Ascending aorta (tissue), 2 donors: Measurements from ENCODE around the gene DCBLD1. TPM values are rescaled to one million over a fixed set of nuclear protein-coding genes. Genes with fewer than 3 reads are reported as not detected.

Source experiments
- DNase-seq, 2 donors: peaks; one replicate each; pipeline ENCODE4 v3.0.0-alpha.2; 2019; ENCODE audit warnings: low spot score in 2 of 2
- H3K27ac ChIP-seq, 2 donors: fragments of 200-600 bp; sonication (generic); one replicate each; pipeline ENCODE4 v1.5.1; 2016 to 2017; ENCODE audit warnings: mild to moderate bottlenecking in 1 of 2
- H3K27me3 ChIP-seq: fragments of 200-600 bp; sonication (generic); one replicate; pipeline ENCODE4 v1.5.1; 2017
- H3K36me3 ChIP-seq, 2 donors: fragments of 200-600 bp; sonication (generic); one replicate each; pipeline ENCODE4 v1.5.1; 2016
- H3K4me1 ChIP-seq, 2 donors: fragments of 200-600 bp; sonication (generic); one replicate each; pipeline ENCODE4 v1.5.1; 2016 to 2017; ENCODE audit warnings: mild to moderate bottlenecking in 1 of 2
- H3K4me3 ChIP-seq, 2 donors: fragments of 200-600 bp; sonication (generic); one replicate each; pipeline ENCODE4 v1.5.1; 2016 to 2017; ENCODE audit warnings: mild to moderate bottlenecking in 1 of 2
- H3K9me3 ChIP-seq, 2 donors: fragments of 200-600 bp; sonication (generic); one replicate each; pipeline ENCODE4 v1.5.1; 2016
- intact Hi-C: fragments of 100-400 bp; cut with DNase I; formaldehyde crosslinking; loops from one replicate; pipeline ENCODE4 v1.15.1; 2023
- total RNA-seq: library from RNA; depleted of rRNA; stranded (reverse); fragments of >200 nt; gene quantifications from one replicate; pipeline ENCODE4 v1.1.0, GENCODE V29; 2016
- TF ChIP-seq, protein P1 (sequence below), 3 experiments: fragments of 200-600 bp in 2 of 3; fragments of 450-650 bp in 1 of 3; sonication (generic) in 2 of 3; IDR thresholded peaks; one replicate each; pipeline ENCODE4 v1.5.1; 2016 to 2019; ENCODE audit warnings: antibody characterized with exemption in 3 of 3, mild to moderate bottlenecking in 1 of 3, moderate library complexity in 1 of 3

The DCBLD1 gene
- total RNA-seq, 1 donor from 2014 or later, result 0.85 TPM

DNA sequence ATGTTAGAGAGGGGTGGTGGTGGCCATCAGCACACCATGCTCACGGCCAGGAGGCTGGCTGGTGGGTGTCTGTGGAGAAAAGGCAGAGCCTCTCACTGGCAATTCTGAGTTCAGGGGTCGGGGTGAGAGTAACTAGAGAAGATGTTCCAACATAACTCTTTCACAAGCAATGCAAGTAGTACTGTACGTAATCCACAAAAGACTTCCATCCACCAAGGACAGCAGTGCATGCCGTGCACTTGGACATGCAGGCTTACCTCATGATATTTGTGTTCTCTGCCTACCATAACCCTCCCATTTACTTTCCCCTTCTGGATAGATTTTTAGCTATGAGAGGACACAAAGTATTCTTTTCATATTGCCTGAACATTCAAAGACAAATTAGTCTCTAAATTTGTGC lies 51.3 kb downstream of the DCBLD1 start:
- Histone ChIP-seq H3K36me3 (peaks cover 3 to 4% of the 10 kb centered on the region in 2 donors), H3K4me3 (no peak overlapping the region), H3K27ac (no peak overlapping the region), H3K4me1 (no peaks in the 10 kb centered on the region), H3K9me3 (no peaks in the 10 kb centered on the region), H3K27me3 (no peaks in the 10 kb centered on the region)
- TF ChIP-seq, protein P1, sequence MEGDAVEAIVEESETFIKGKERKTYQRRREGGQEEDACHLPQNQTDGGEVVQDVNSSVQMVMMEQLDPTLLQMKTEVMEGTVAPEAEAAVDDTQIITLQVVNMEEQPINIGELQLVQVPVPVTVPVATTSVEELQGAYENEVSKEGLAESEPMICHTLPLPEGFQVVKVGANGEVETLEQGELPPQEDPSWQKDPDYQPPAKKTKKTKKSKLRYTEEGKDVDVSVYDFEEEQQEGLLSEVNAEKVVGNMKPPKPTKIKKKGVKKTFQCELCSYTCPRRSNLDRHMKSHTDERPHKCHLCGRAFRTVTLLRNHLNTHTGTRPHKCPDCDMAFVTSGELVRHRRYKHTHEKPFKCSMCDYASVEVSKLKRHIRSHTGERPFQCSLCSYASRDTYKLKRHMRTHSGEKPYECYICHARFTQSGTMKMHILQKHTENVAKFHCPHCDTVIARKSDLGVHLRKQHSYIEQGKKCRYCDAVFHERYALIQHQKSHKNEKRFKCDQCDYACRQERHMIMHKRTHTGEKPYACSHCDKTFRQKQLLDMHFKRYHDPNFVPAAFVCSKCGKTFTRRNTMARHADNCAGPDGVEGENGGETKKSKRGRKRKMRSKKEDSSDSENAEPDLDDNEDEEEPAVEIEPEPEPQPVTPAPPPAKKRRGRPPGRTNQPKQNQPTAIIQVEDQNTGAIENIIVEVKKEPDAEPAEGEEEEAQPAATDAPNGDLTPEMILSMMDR (IDR thresholded peaks at IDR 0.05), result no peak
- intact Hi-C loops, result no loop called here
- DNase-seq, result no peak

DNA sequence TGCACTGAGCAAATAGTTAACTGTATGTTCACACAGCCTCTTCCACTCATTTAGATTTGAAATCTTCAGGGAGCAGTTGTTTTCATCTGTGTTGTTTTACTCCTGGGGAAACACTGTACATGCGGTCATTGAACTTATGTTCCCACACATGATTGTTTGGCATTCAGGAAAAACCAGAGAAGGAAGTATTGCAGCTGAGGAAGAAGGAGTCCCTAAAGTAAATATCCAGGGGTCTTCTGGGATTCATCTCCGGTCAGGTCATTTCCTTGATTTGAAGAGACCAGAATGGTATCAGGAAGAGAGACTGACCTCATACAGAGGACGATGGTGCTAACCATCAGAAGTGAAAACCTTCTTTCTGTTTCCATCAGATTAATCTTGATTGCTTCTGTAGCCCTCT lies 52.5 kb downstream of the DCBLD1 start:
- H3K9me3 ChIP-seq, result no peaks in the 10 kb centered on the region
- H3K27me3 ChIP-seq, result no peaks in the 10 kb centered on the region
- TF ChIP-seq, protein P1 (IDR thresholded peaks at IDR 0.05), result no peak
- no peak overlapping the region for H3K4me3 ChIP-seq
- no peak overlapping the region for H3K27ac ChIP-seq
- DNase-seq, result no peak
- H3K36me3 ChIP-seq, result peaks cover 4% of the 10 kb centered on the region in 2 donors
- H3K4me1 ChIP-seq, result no peaks in the 10 kb centered on the region
- intact Hi-C loops, result no loop called here

- H3K4me3 ChIP-seq, result no peak overlapping the region
- H3K4me1 ChIP-seq, result no peaks in the 10 kb centered on the region
- TF ChIP-seq, protein P1 (IDR thresholded peaks at IDR 0.05), result no peak
- no peak overlapping the region for H3K27ac ChIP-seq
- intact Hi-C loops, result no loop called here
- H3K9me3 ChIP-seq, result no peaks in the 10 kb centered on the region
- no peaks in the 10 kb centered on the region for H3K27me3 ChIP-seq
- no peak for DNase-seq
- peaks cover 4 to 13% of the 10 kb centered on the region in 2 donors for H3K36me3 ChIP-seq
Measured at GRCh38 chr6:117536317-117536716, 53.8 kb downstream of the DCBLD1 start.

GRCh38 chr6:117538615-117539014 lies 56.1 kb downstream of the DCBLD1 start:
- Histone ChIP-seq H3K9me3 (no peaks in the 10 kb centered on the region), H3K27ac (no peak overlapping the region), H3K4me3 (no peak overlapping the region), H3K36me3 (peaks cover 4 to 14% of the 10 kb centered on the region in 2 donors), H3K4me1 (no peaks in the 10 kb centered on the region), H3K27me3 (no peaks in the 10 kb centered on the region)
- intact Hi-C loops, result no loop called here
- TF ChIP-seq, protein P1 (IDR thresholded peaks at IDR 0.05), result no peak
- no peak for DNase-seq

- Histone ChIP-seq H3K36me3 (peaks cover 4 to 14% of the 10 kb centered on the region in 2 donors), H3K27me3 (no peaks in the 10 kb centered on the region), H3K4me1 (no peaks in the 10 kb centered on the region), H3K4me3 (no peak overlapping the region), H3K9me3 (no peaks in the 10 kb centered on the region), H3K27ac (no peak overlapping the region)
- TF ChIP-seq, protein P1 (IDR thresholded peaks at IDR 0.05), result no peak
- no peak for DNase-seq
- intact Hi-C loops, result no loop called here
Measured at GRCh38 chr6:117540670-117541069, 58.2 kb downstream of the DCBLD1 start.

DNA sequence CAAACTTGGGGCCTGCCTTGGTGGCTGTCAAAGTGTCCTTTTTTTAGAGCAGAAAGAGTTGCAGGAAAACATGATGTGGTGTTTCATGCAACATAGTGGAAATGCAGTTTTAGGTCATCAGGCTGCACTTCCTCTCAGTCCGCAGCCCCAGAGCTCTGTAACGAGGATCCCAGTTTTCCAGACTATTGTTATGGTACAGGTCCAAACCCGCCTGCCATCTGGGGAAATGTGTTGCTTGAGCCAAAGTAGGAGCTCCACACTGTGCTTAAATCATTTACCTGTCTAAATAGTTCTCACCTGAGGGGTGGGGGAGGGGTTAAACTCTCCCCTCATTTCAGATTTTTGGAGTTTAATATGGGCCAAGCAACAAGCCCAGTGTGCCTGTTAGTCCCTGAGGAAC lies 60.0 kb downstream of the DCBLD1 start:
- no peaks in the 10 kb centered on the region for H3K27me3 ChIP-seq
- no peak overlapping the region for H3K27ac ChIP-seq
- TF ChIP-seq, protein P1 (IDR thresholded peaks at IDR 0.05), result no peak
- no peaks in the 10 kb centered on the region for H3K9me3 ChIP-seq
- intact Hi-C loops, result no loop called here
- DNase-seq, result no peak
- no peaks in the 10 kb centered on the region for H3K4me1 ChIP-seq
- peaks cover 0 to 14% of the 10 kb centered on the region in 2 donors for H3K36me3 ChIP-seq
- H3K4me3 ChIP-seq, result no peak overlapping the region
